ENCODE results near the gene LPP.

Gene LPP

GRCh38 chr3:188292827-188293226, 138.9 kb downstream of the LPP start:
- TF ChIP-seq EZH2phosphoT487 (IDR thresholded peaks at IDR 0.05; ENCODE audit: borderline replicate concordance, low read length) = no peak
- TF ChIP-seq, protein P1, sequence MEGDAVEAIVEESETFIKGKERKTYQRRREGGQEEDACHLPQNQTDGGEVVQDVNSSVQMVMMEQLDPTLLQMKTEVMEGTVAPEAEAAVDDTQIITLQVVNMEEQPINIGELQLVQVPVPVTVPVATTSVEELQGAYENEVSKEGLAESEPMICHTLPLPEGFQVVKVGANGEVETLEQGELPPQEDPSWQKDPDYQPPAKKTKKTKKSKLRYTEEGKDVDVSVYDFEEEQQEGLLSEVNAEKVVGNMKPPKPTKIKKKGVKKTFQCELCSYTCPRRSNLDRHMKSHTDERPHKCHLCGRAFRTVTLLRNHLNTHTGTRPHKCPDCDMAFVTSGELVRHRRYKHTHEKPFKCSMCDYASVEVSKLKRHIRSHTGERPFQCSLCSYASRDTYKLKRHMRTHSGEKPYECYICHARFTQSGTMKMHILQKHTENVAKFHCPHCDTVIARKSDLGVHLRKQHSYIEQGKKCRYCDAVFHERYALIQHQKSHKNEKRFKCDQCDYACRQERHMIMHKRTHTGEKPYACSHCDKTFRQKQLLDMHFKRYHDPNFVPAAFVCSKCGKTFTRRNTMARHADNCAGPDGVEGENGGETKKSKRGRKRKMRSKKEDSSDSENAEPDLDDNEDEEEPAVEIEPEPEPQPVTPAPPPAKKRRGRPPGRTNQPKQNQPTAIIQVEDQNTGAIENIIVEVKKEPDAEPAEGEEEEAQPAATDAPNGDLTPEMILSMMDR (IDR thresholded peaks at IDR 0.05; ENCODE audit: low read depth, low read length, poor library complexity, severe bottlenecking) = no peak
- H3F3A ChIP-seq (ENCODE audit: control insufficient read depth, insufficient read depth) = peaks cover 3% of the 10 kb centered on the region; the same call in 1 of the 2 replicates
- no peaks in the 10 kb centered on the region for H4K20me1 ChIP-seq (ENCODE audit: control insufficient read depth, insufficient read depth, low read depth, low read length)
- H3K4me2 ChIP-seq (ENCODE audit: low read length) = no peak overlapping the region
- no peak overlapping the region for H3K4me3 ChIP-seq (ENCODE audit: low read length)
- H3K27me3 ChIP-seq (ENCODE audit: control insufficient read depth, low read length) = no peaks in the 10 kb centered on the region
- H3K9me2 ChIP-seq (replicated peaks; ENCODE audit: control insufficient read depth, low read length) = no peaks in the 10 kb centered on the region
- peaks cover 87% of the 10 kb centered on the region for H3K79me2 ChIP-seq (ENCODE audit: control insufficient read depth, low read length)
- H3K27ac ChIP-seq (ENCODE audit: low read depth, low read length) = no peak overlapping the region
- H3K4me1 ChIP-seq (ENCODE audit: control insufficient read depth, low read length) = peaks cover 82% of the 10 kb centered on the region
- peaks cover 24% of the 10 kb centered on the region for H3K36me3 ChIP-seq (ENCODE audit: control insufficient read depth, low read length)
- no peaks in the 10 kb centered on the region for H3K9me3 ChIP-seq (ENCODE audit: control insufficient read depth, insufficient read depth, low read length)

GRCh38 chr3:188294113-188294512, 140.2 kb downstream of the LPP start:
- no peaks in the 10 kb centered on the region for H3K27me3 ChIP-seq (ENCODE audit: control insufficient read depth, low read length)
- TF ChIP-seq, protein P1 (IDR thresholded peaks at IDR 0.05; ENCODE audit: low read depth, low read length, poor library complexity, severe bottlenecking) = no peak
- TF ChIP-seq EZH2phosphoT487 (IDR thresholded peaks at IDR 0.05; ENCODE audit: borderline replicate concordance, low read length) = no peak
- H3K4me3 ChIP-seq (ENCODE audit: low read length) = no peak overlapping the region
- H3K4me1 ChIP-seq (ENCODE audit: control insufficient read depth, low read length) = peaks cover 88% of the 10 kb centered on the region
- no peaks in the 10 kb centered on the region for H3K9me2 ChIP-seq (replicated peaks; ENCODE audit: control insufficient read depth, low read length)
- H4K20me1 ChIP-seq (ENCODE audit: control insufficient read depth, insufficient read depth, low read depth, low read length) = no peaks in the 10 kb centered on the region
- H3K4me2 ChIP-seq (ENCODE audit: low read length) = no peak overlapping the region
- peaks cover 22% of the 10 kb centered on the region for H3K36me3 ChIP-seq (ENCODE audit: control insufficient read depth, low read length)
- H3K9me3 ChIP-seq (ENCODE audit: control insufficient read depth, insufficient read depth, low read length) = no peaks in the 10 kb centered on the region
- H3K27ac ChIP-seq (ENCODE audit: low read depth, low read length) = no peak overlapping the region
- peaks cover 3% of the 10 kb centered on the region; the same call in 1 of the 2 replicates for H3F3A ChIP-seq (ENCODE audit: control insufficient read depth, insufficient read depth)
- peaks cover 90% of the 10 kb centered on the region for H3K79me2 ChIP-seq (ENCODE audit: control insufficient read depth, low read length)

DNA sequence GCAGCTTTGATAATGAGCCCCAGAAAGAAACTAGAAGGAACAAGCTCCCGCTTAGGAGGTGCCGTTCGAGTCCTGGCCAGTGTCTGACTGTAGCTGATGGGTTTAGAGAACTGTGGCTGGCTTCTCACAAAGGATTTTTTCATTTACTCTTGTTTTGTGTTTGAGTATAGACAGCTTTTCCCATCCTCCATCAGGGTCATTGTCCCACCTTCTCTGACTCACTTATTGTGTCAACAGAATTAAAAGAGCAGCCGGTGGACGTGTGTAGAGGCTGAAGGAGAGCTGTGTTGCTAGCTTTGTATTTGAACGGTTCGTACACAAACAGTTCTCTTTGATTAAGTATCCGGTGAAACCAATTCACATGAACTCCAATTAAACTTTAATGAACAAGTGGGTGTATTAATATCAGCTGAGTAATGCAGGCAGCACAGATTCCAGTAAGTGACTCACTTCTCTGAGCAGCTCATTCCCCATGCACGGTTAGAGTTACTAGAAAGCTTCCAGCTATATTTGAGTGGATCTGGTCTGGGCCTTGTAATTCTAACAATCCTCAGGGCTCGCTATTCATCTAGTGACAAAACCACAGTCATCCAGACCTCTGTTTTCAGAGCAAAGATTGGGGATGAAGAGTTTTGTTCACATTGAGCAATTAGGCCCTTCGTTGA, 141.0 kb downstream of the LPP start:
- Histone ChIP-seq H3K27ac (ENCODE audit: low read depth, low read length) (no peak overlapping the region), H3K9me2 (replicated peaks; ENCODE audit: control insufficient read depth, low read length) (no peaks in the 10 kb centered on the region), H3K79me2 (ENCODE audit: control insufficient read depth, low read length) (peaks cover 91% of the 10 kb centered on the region), H3K4me3 (ENCODE audit: low read length) (no peak overlapping the region), H3K4me1 (ENCODE audit: control insufficient read depth, low read length) (peaks cover 96% of the 10 kb centered on the region), H4K20me1 (ENCODE audit: control insufficient read depth, insufficient read depth, low read depth, low read length) (no peaks in the 10 kb centered on the region), H3K4me2 (ENCODE audit: low read length) (no peak overlapping the region), H3K36me3 (ENCODE audit: control insufficient read depth, low read length) (peaks cover 16% of the 10 kb centered on the region), H3K9me3 (ENCODE audit: control insufficient read depth, insufficient read depth, low read length) (no peaks in the 10 kb centered on the region), H3F3A (ENCODE audit: control insufficient read depth, insufficient read depth) (peaks cover 3% of the 10 kb centered on the region; the same call in 1 of the 2 replicates), H3K27me3 (ENCODE audit: control insufficient read depth, low read length) (no peaks in the 10 kb centered on the region)
- TF ChIP-seq EZH2phosphoT487 (IDR thresholded peaks at IDR 0.05; ENCODE audit: borderline replicate concordance, low read length) = no peak
- TF ChIP-seq, protein P1 (IDR thresholded peaks at IDR 0.05; ENCODE audit: low read depth, low read length, poor library complexity, severe bottlenecking) = no peak
